ENCODE results near the gene TAC3.
"Not testable (repeated sequence)": the region's sequence is repeated elsewhere in the genome, so short reads cannot be mapped to it uniquely, and the experiment has no call there.

Gene TAC3

GRCh38 chr12:56980941-56981530, 35.3 kb downstream of the TAC3 start:
- no peak for DNase-seq

- DNase-seq, result no peak
Observed at GRCh38 chr12:56980268-56980667, 36.1 kb downstream of the TAC3 start.

GRCh38 chr12:56979628-56980027, 36.7 kb downstream of the TAC3 start:
- DNase-seq, result no peak

GRCh38 chr12:56978397-56979138, 37.8 kb downstream of the TAC3 start:
- no peak for DNase-seq

GRCh38 chr12:56977361-56977760, 39.0 kb downstream of the TAC3 start:
- DNase-seq, result not testable (repeated sequence)

- DNase-seq, result not testable (repeated sequence)
Observed at GRCh38 chr12:56974224-56974623, 42.1 kb downstream of the TAC3 start.

- not testable (repeated sequence) for DNase-seq
Observed at GRCh38 chr12:56968910-56969309, 47.4 kb downstream of the TAC3 start.

- DNase-seq, result not testable (repeated sequence)
Observed at GRCh38 chr12:56965997-56966642, 50.2 kb downstream of the TAC3 start.

- DNase-seq, result not testable (repeated sequence)
Observed at GRCh38 chr12:56965124-56965523, 51.2 kb downstream of the TAC3 start.

- DNase-seq, result not testable (repeated sequence)
Observed at GRCh38 chr12:56963557-56963956, 52.8 kb downstream of the TAC3 start.

GRCh38 chr12:56962247-56962646, 54.1 kb downstream of the TAC3 start:
- not testable (repeated sequence) for DNase-seq
